PC-3 (cell line): Measurements from ENCODE around the gene DRG2. TPM values are rescaled to one million over a fixed set of nuclear protein-coding genes. Genes with fewer than 3 reads are reported as not detected.

Experiments used
- ATAC-seq: fragments of 200-7000 bp; cut with Tn5 transposase; 2 replicates; pipeline ENCODE4 v1.9.1; 2020; ENCODE audit warnings: mild to moderate bottlenecking, moderate library complexity
- BruUV-seq: library from RNA; stranded (reverse); fragments of 400-500 nt; replicated peaks from 2 replicates; lab custom pipeline; 2021; lab: Mats Ljungman, UMichigan
- CTCF ChIA-PET: fragments of 300-600 bp; sonication (Branson Sonifier 250); formaldehyde crosslinking; loops from one replicate; lab custom pipeline; 2022; ENCODE audit warnings: antibody characterized with exemption; lab: Charles Lee
- POLR2A ChIA-PET: fragments of 300-600 bp; sonication (Branson Sonifier 250); formaldehyde crosslinking; loops from one replicate; lab custom pipeline; 2022; ENCODE audit warnings: antibody characterized with exemption; ENCODE audit not compliant: unreplicated experiment; lab: Charles Lee
- DNase-seq: peaks from one replicate; pipeline ENCODE4 v3.0.0-alpha.2; 2015
- H2AFZ ChIP-seq: fragments of 300-600 bp; sonication (generic); 2 replicates; pipeline ENCODE4 v1.6.0; 2016; ENCODE audit warnings: antibody characterized with exemption, low read length
- H3F3A ChIP-seq: fragments of 300-600 bp; sonication (generic); one replicate; pipeline ENCODE4 v1.6.0; 2017; ENCODE audit warnings: antibody characterized with exemption, low read length, control low read depth, mild to moderate bottlenecking; ENCODE audit not compliant: unreplicated experiment
- H3K27ac ChIP-seq: fragments of 300-600 bp; sonication (generic); 2 replicates; pipeline ENCODE4 v1.5.1; 2016; ENCODE audit warnings: mild to moderate bottlenecking, low read length
- H3K27me3 ChIP-seq: fragments of 300-600 bp; sonication (generic); 2 replicates; pipeline ENCODE4 v1.6.1; 2016; ENCODE audit warnings: low read length, mixed read lengths
- H3K36me3 ChIP-seq: fragments of 300-600 bp; sonication (generic); 2 replicates; pipeline ENCODE4 v1.6.1; 2016; ENCODE audit warnings: low read depth, mixed run types, low read length, mixed read lengths
- H3K4me1 ChIP-seq: fragments of 300-600 bp; sonication (generic); 2 replicates; pipeline ENCODE4 v1.5.1; 2016; ENCODE audit warnings: low read length; ENCODE audit not compliant: insufficient read depth
- H3K4me2 ChIP-seq: fragments of 300-600 bp; sonication (generic); 2 replicates; pipeline ENCODE4 v1.6.0; 2016; ENCODE audit warnings: low read length
- H3K4me3 ChIP-seq: fragments of 300-600 bp; sonication (generic); 2 replicates; pipeline ENCODE4 v1.5.1; 2016; ENCODE audit warnings: mild to moderate bottlenecking, low read length, mixed read lengths
- H3K79me2 ChIP-seq: fragments of 300-600 bp; sonication (generic); 2 replicates; pipeline ENCODE4 v1.6.1; 2017; ENCODE audit warnings: low read length, mixed read lengths
- H3K9ac ChIP-seq: fragments of 300-600 bp; sonication (generic); 2 replicates; pipeline ENCODE4 v1.6.0; 2016; ENCODE audit warnings: mild to moderate bottlenecking, low read length
- H3K9me2 ChIP-seq: fragments of 300-600 bp; sonication (generic); replicated peaks from 2 replicates; pipeline ENCODE4 v1.6.1; 2016; ENCODE audit warnings: mixed run types, low read length, mixed read lengths
- H3K9me3 ChIP-seq: fragments of 300-600 bp; sonication (generic); 2 replicates; pipeline ENCODE4 v1.6.1; 2016; ENCODE audit warnings: low read length, mixed read lengths
- H4K20me1 ChIP-seq: fragments of 300-600 bp; sonication (generic); 2 replicates; pipeline ENCODE4 v1.6.1; 2016; ENCODE audit warnings: low read length, mixed read lengths
- EZH2 ChIP-seq: fragments of 300-600 bp; sonication (generic); IDR thresholded peaks from one replicate; pipeline ENCODE4 v1.6.1; 2017; ENCODE audit warnings: antibody characterized with exemption, mild to moderate bottlenecking, low read length; ENCODE audit not compliant: unreplicated experiment
- EZH2phosphoT487 ChIP-seq: fragments of 300-600 bp; sonication (generic); IDR thresholded peaks from 2 replicates; pipeline ENCODE4 v1.6.1; 2018; ENCODE audit warnings: mild to moderate bottlenecking, antibody characterized with exemption, low read length, borderline replicate concordance
- intact Hi-C: fragments of 100-400 bp; cut with micrococcal nuclease; formaldehyde crosslinking; loops from 2 replicates; pipeline ENCODE4 v1.9.0; 2023
- total RNA-seq: library from RNA; depleted of rRNA; stranded (reverse); fragments of >200 nt; gene quantifications from 2 replicates; pipeline ENCODE4 v1.2.3, GENCODE V29; 2014; rRNA removed
- TF ChIP-seq, protein P1 (sequence below): fragments of 300-600 bp; sonication (generic); conservative IDR thresholded peaks from 2 replicates; pipeline ENCODE4 v1.5.1; 2017; ENCODE audit warnings: antibody characterized with exemption, low read depth, mild to moderate bottlenecking, low read length

DRG2 gene
- total RNA-seq, 1 experiment from 2014 or later: 102 TPM

- Histone ChIP-seq H3K4me1 (no peaks in the 10 kb centered on the region), H3K79me2 (no peaks in the 10 kb centered on the region), H3K4me2 (no peak overlapping the region), H3K36me3 (no peaks in the 10 kb centered on the region), H3K9me2 (no peaks in the 10 kb centered on the region), H3K27ac (no peak overlapping the region), H3K9ac (no peak overlapping the region), H4K20me1 (no peaks in the 10 kb centered on the region), H3K9me3 (no peaks in the 10 kb centered on the region), H3K27me3 (no peaks in the 10 kb centered on the region), H3F3A (no peaks in the 10 kb centered on the region), H2AFZ (no peak overlapping the region), H3K4me3 (no peak overlapping the region)
- ATAC-seq (0 out of 2 replicates have a peak, but pooled peaks have one; percentile 15), DNase-seq (no peak)
- CTCF ChIA-PET: no interaction called here
- BruUV-seq: no TSS peak
- TF ChIP-seq, protein P1, sequence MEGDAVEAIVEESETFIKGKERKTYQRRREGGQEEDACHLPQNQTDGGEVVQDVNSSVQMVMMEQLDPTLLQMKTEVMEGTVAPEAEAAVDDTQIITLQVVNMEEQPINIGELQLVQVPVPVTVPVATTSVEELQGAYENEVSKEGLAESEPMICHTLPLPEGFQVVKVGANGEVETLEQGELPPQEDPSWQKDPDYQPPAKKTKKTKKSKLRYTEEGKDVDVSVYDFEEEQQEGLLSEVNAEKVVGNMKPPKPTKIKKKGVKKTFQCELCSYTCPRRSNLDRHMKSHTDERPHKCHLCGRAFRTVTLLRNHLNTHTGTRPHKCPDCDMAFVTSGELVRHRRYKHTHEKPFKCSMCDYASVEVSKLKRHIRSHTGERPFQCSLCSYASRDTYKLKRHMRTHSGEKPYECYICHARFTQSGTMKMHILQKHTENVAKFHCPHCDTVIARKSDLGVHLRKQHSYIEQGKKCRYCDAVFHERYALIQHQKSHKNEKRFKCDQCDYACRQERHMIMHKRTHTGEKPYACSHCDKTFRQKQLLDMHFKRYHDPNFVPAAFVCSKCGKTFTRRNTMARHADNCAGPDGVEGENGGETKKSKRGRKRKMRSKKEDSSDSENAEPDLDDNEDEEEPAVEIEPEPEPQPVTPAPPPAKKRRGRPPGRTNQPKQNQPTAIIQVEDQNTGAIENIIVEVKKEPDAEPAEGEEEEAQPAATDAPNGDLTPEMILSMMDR: no peak
- TF ChIP-seq EZH2phosphoT487: no peak
- TF ChIP-seq EZH2: no peak
- intact Hi-C loops: no loop called here
- POLR2A ChIA-PET: no interaction called here
Measured at GRCh38 chr17:18156171-18156975, 68.6 kb downstream of the DRG2 start.

GRCh38 chr17:18156976-18157280 is 69.2 kb downstream of the DRG2 start:
- ATAC-seq: no peak
- no peak overlapping the region for H3K4me2 ChIP-seq
- TF ChIP-seq EZH2phosphoT487: no peak
- TF ChIP-seq EZH2: no peak
- TF ChIP-seq, protein P1: no peak
- H3K4me3 ChIP-seq: no peak overlapping the region
- intact Hi-C loops: no loop called here
- no peaks in the 10 kb centered on the region for H4K20me1 ChIP-seq
- no peaks in the 10 kb centered on the region for H3K36me3 ChIP-seq
- no peak overlapping the region for H3K9ac ChIP-seq
- ChIA-PET CTCF (no interaction called here), POLR2A (no interaction called here)
- H3K27me3 ChIP-seq: no peaks in the 10 kb centered on the region
- H3K4me1 ChIP-seq: no peaks in the 10 kb centered on the region
- no peaks in the 10 kb centered on the region for H3K79me2 ChIP-seq
- no TSS peak for BruUV-seq
- H3K9me3 ChIP-seq: no peaks in the 10 kb centered on the region
- H3K27ac ChIP-seq: no peak overlapping the region
- H2AFZ ChIP-seq: no peak overlapping the region
- no peaks in the 10 kb centered on the region for H3K9me2 ChIP-seq
- H3F3A ChIP-seq: no peaks in the 10 kb centered on the region
- DNase-seq: no peak

Other genes with a start within 250 kb of the DRG2 start
- 53.3 and 77.1 TPM in 2 replicates for gene TOM1L2, start 115.5 kb upstream of the DRG2 start, total RNA-seq
- gene DRC3, start 115.1 kb upstream of the DRG2 start, total RNA-seq: 1.9 and 2.2 TPM in 2 replicates
- 34.7 and 40.5 TPM in 2 replicates for gene ATPAF2, start 48.8 kb upstream of the DRG2 start, total RNA-seq
- 7.3 and 9.7 TPM in 2 replicates for gene GID4, start 48.5 kb upstream of the DRG2 start, total RNA-seq
- 0.26 TPM in 1 of 2 replicates, not detected in the other for gene MYO15A, start 20.8 kb downstream of the DRG2 start, total RNA-seq
- 207 and 227 TPM in 2 replicates for gene ALKBH5, start 95.9 kb downstream of the DRG2 start, total RNA-seq
- 47.4 and 60.6 TPM in 2 replicates for gene LLGL1, start 137.7 kb downstream of the DRG2 start, total RNA-seq
- gene FLII, start 170.8 kb downstream of the DRG2 start, total RNA-seq: 537 and 742 TPM in 2 replicates
- 16.6 and 17.5 TPM in 2 replicates for gene MIEF2, start 172.7 kb downstream of the DRG2 start, total RNA-seq
- gene TOP3A, start 227.0 kb downstream of the DRG2 start, total RNA-seq: 44.7 and 46.8 TPM in 2 replicates
- 20.4 and 22.7 TPM in 2 replicates for gene SMCR8, start 227.3 kb downstream of the DRG2 start, total RNA-seq